GM19239 (cell line): Measurements from ENCODE around the gene VIPR2.

Source experiments
- DNase-seq: peaks from one replicate; pipeline ENCODE4 v3.0.0; 2011; ENCODE audit warnings: low spot score; ENCODE audit not compliant: insufficient read length
- FAIRE-seq: peaks from 2 replicates; lab custom pipeline; 2011; peaks lifted over from hg19 to GRCh38; lab: Jason Lieb, UNC

VIPR2 gene

GRCh38 chr7:159031750-159032149, 112.9 kb downstream of the VIPR2 start:
- no peak for DNase-seq
- no peak for FAIRE-seq

DNA sequence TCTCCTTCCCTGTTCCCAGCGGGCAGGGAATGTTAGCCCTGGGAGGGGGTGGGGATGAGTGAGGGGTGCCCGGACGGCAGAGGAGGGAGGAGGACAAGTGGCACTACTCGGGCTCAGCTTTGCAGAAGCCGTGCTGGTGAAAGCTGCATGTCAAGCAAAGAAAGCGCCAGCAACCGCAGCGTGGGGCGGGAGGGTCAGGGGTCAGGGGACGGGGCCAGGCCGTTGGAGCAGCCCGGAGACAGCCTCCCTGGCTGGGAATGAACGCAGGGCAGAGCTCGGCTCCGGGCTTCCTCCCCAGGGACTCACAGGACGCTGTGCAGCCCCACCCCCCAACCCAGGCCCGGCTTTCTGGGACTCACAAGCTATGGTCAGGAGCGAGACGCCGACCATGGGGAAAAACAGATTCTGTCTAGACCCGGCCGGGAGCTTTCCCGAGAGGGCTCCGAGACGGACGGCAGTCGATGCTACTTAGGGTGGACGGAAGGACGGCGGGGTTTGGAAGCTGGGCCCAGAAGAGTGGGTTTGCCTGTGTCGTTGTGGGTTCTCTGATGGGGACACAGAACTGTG, 113.4 kb downstream of the VIPR2 start:
- DNase-seq (no peak), FAIRE-seq (no peak)

GRCh38 chr7:159030490-159031134, 114.1 kb downstream of the VIPR2 start:
- no peak for DNase-seq
- FAIRE-seq: no peak

DNA sequence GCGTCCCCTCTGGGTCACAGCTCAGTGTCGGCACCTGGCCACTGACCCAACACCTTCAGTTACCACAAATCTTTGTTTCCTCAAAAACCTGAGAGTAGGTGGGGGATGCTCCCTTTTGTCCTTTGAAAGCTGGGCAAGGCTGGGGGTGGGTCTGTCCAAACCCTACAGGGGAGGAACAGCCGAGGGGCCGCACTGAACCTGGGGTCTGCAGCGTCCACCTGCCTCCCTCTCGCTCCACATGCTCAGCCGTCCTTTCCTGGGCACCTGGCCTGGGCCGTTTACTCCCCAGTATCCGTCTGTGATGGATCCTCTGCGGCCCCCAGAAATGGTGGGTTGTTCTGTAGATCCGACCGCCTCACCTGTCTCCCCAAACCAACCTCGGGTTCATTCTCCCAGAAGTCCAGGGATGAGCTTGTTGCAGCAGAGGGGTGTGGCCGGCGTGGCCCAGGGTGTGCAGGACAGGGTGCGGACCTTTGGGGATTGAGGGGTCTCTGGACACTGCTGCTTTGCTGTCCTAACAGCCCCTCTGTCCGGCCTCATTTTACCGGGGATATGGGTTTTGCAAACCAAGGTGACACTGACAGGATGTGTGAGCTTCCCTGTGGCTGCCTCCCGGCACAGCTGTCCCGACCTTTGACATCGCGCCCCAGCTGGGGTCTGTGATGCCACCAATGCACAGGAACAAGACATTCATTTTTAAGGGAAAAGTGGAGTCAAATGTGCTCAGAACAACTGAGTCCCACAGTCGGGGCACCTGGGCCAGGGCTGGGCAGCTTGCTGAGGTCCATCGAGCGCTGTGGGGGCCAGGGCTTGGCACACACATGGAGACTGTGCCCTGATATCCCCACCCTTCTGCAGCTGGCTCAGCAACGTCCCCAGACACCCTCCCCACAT, 115.9 kb downstream of the VIPR2 start:
- FAIRE-seq: no peak
- no peak for DNase-seq

- DNase-seq (no peak), FAIRE-seq (no peak)
These were observed 116.7 kb downstream of the VIPR2 start for GRCh38 chr7:159027789-159028507.

- no peak for FAIRE-seq
- no peak for DNase-seq
These were observed 117.4 kb downstream of the VIPR2 start for GRCh38 chr7:159027056-159027788.

- FAIRE-seq: no peak
- no peak for DNase-seq
These were observed 118.2 kb downstream of the VIPR2 start for GRCh38 chr7:159026271-159027055.

GRCh38 chr7:159025161-159025779, 119.4 kb downstream of the VIPR2 start:
- DNase-seq (no peak), FAIRE-seq (no peak)

DNA sequence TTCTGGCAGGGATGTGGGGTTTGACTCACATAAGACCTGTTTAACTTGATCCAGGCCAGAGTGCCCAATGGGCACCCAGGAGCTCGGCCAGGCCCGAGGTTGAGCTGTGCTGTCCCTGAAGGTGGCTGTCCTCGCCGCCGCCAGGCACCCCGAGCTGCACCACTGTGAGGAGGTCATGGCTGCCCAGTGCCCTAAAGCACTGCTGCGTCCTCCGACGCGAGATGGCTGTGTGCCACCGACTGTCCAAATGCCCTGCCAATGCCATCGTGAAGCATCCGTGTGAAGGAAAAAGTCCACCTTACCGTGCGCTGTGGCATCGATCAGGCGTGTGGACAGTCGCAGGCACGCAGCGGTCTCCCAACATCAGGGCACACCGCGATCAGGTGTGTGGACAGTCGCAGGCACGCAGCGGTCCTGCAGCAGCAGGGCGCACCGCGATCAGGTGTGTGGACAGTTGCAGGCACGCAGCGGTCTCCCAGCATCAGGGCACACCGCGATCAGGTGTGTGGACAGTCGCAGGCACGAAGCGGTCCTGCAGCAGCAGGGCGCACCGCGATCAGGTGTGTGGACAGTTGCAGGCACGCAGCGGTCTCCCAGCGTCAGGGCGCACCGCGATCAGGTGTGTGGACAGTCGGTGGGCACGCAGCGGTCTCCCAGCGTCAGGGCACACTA, 120.3 kb downstream of the VIPR2 start:
- no peak for DNase-seq
- FAIRE-seq: no peak

DNA sequence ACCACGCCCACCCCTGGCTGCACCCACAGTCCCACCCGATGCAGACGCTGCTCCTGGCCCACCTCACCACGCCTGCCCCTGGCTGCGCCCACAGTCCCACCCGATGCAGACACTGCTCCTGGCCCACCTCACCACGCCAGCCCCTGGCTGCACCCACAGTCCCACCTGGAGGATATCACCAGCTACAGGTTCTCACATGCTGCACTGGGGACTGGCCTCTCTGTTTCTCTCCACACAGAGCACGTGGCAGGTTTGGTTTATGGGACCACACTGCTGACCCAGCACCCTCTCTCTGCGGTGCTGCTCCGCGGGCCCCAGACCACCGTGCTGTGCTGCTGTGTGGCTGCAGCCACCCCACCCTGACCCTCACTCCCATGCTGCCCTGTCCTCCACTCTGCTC, 120.9 kb downstream of the VIPR2 start:
- DNase-seq (no peak), FAIRE-seq (no peak)

DNA sequence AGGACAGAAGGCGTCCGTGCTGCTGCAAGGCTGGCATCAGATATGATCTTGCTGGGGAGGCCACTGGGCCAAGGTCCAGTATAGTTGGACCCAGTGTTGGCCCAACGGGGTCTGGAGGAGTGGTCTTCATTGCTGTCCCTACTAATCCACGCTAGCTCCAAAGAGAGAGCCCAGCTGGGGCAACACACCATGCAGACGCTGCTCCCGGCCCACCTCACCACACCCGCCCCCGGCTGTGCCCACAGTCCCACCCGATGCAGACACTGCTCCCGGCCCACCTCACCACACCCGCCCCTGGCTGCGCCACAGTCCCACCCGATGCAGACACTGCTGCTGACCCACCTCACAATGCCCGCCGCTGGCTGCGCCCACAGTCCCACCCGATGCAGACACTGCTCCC, 121.5 kb downstream of the VIPR2 start:
- DNase-seq (no peak), FAIRE-seq (no peak)

DNA sequence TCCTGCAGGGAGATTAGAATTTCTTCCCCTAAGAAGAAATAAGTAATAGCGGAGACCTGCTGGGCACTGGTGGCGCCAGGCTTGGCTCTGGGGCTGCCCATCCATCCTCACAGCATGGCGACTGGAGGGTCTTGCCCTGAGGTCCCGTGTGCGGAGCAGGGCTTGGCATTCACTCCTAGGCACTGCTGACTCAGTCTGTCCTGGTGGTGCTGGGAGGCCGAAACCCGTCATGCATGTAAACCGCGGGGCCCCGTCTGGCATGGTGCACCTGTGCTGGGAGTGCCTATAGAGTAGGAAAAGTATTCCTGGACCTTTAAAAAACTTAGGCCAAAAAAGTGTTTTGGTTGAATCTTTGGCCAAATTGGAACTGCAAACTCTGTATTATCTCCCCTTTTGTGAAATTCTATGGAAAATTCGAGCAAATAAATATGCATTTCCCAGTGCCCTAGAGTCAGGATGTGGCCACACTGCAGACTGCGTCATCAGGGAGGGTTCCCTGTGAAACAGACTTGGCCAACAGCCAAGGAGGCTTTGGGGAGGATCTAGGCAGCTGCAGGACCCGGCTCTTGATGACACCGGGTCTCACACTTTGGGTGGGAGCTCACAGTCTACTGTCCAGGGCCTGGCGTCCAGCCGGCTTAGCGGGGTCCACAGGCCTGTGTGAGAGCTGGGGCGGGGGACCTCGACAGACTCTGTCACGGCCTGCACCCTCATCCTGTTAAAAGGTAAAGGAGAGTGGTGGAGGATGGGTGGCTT, 122.3 kb downstream of the VIPR2 start:
- FAIRE-seq: no peak

GRCh38 chr7:159020987-159021386, 123.7 kb downstream of the VIPR2 start:
- no peak for DNase-seq
- no peak for FAIRE-seq

More for the DNA sequence above, 122.3 kb downstream of the VIPR2 start:
- no peak for DNase-seq

DNA sequence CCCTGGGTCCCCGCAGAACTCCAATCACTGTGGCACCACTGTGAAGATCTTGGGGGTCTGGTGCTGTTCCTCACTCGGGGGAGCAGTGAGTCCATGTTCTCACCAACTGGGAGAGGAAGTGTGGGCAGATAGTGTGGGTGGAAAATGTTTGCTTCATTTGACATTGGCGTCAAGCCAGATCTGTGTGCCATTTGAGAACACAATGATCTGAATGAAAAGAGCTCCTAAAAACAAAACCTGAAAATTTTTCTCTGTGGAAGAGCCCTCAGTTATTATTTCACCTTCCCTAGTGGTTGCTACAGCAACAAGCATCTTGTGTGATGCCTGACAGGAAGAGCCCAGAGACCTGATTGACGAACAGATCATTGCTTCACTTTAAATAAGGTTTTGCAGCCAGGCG, 125.6 kb downstream of the VIPR2 start:
- DNase-seq (no peak), FAIRE-seq (no peak)

DNA sequence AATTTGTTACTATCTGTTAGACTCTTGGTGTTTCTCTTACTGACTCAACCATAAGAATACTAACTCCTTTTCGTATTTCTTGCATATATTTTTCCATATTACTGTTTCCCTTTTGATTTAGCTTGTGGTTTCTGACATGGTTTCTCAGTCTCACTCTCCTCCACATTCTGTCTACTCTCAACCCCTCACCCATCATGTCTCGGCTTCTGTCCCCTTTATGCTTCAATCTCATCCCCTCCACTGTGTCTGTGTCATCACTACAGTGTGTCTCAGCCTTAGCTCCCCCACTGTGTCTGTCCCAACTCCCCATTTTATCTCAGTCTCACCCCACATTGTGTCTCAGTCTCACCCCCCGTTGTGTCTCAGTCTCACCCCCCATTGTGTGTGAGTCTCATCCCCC, 126.9 kb downstream of the VIPR2 start:
- no peak for FAIRE-seq
- no peak for DNase-seq

GRCh38 chr7:159017210-159017609, 127.5 kb downstream of the VIPR2 start:
- FAIRE-seq: no peak
- no peak for DNase-seq

DNA sequence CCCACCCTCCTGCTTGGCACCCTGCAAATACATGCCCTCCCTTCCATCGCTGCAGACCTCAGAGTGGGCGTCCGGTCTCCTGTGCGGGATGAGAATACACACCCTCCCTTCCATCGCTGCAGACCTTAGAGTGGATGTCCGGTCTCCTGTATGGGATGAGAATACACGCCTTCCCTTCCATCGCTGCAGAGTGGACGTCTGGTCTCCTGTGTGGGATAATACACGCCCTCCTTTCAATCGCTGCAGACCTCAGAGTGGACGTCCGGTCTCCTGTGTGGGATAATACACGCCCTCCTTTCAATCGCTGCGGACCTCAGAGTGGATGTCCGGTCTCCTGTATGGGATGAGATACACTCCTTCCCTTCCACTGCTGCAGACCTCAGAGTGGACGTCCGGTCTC, 128.1 kb downstream of the VIPR2 start:
- DNase-seq: no peak
- FAIRE-seq: no peak
